EL (cell line): ENCODE data around the gene C1QTNF1.
A peak's percentile ranks its signal among the peaks of the same experiment; 100 is the strongest.
"Not testable (repeated sequence)": the region's sequence is repeated elsewhere in the genome, so short reads cannot be mapped to it uniquely, and the experiment has no call there.

Source experiments
- DNase-seq: peaks from one replicate; pipeline ENCODE4 v3.0.0-alpha.2; 2016

Gene C1QTNF1

GRCh38 chr17:79006794-79007503 lies 17.0 kb upstream of the C1QTNF1 start:
- no peak for DNase-seq

- DNase-seq = no peak
These were observed 16.2 kb upstream of the C1QTNF1 start for GRCh38 chr17:79007504-79008381.

- no peak for DNase-seq
These were observed 15.1 kb upstream of the C1QTNF1 start for GRCh38 chr17:79008666-79009387.

- peak; percentile 85 for DNase-seq
These were observed 14.3 kb upstream of the C1QTNF1 start, which contains the start of gene CANT1 for GRCh38 chr17:79009397-79010303. Gene CANT1 (minus strand): TSS chr17:79009764. CDS start chr17:78997622, 12,142 bp downstream.

- DNase-seq = no peak
These were observed 13.7 kb upstream of the C1QTNF1 start for GRCh38 chr17:79010304-79010646.

- DNase-seq = peak; percentile 81
These were observed 12.4 kb upstream of the C1QTNF1 start for GRCh38 chr17:79011451-79012147.

- DNase-seq = no peak
These were observed 11.3 kb upstream of the C1QTNF1 start for GRCh38 chr17:79012563-79013134.

- DNase-seq = no peak
These were observed 9.7 kb upstream of the C1QTNF1 start for GRCh38 chr17:79014158-79014758.

GRCh38 chr17:79017546-79018369 lies 6.2 kb upstream of the C1QTNF1 start:
- no peak for DNase-seq

GRCh38 chr17:79018370-79018695 lies 5.6 kb upstream of the C1QTNF1 start:
- no peak for DNase-seq

GRCh38 chr17:79019261-79019631 lies 4.7 kb upstream of the C1QTNF1 start:
- DNase-seq = no peak

- DNase-seq = peak; percentile 77
These were observed 4.1 kb upstream of the C1QTNF1 start for GRCh38 chr17:79019632-79020584.

- peak; percentile 25 for DNase-seq
These were observed 3.2 kb upstream of the C1QTNF1 start for GRCh38 chr17:79020631-79021301.

- not testable (repeated sequence) for DNase-seq
These were observed 2.0 kb upstream of the C1QTNF1 start for GRCh38 chr17:79021929-79022328.

- DNase-seq = no peak
These were observed 1.4 kb upstream of the C1QTNF1 start for GRCh38 chr17:79022507-79022991.

- no peak for DNase-seq
These were observed 726 bp upstream of the C1QTNF1 start for GRCh38 chr17:79023180-79023705.

GRCh38 chr17:79024901-79025737 lies 1.1 kb downstream of the C1QTNF1 start:
- no peak for DNase-seq
